DOHH2 (cell line): ENCODE measurements around the gene GBGT1.

ENCODE experiments used
- H3F3A ChIP-seq: fragments of 200-600 bp; sonication (generic), shearing (Covaris generic); 2 replicates; pipeline ENCODE4 v1.6.0; 2016; ENCODE audit warnings: antibody characterized with exemption, mild to moderate bottlenecking; ENCODE audit not compliant: control insufficient read depth, insufficient read depth
- H3K27ac ChIP-seq: fragments of 200-600 bp; sonication (generic); 2 replicates; pipeline ENCODE4 v1.5.1; 2014; ENCODE audit warnings: low read depth, mild to moderate bottlenecking, low read length, moderate library complexity
- H3K27me3 ChIP-seq: fragments of 200-600 bp; sonication (generic); 2 replicates; pipeline ENCODE4 v1.6.1; 2014; ENCODE audit warnings: mild to moderate bottlenecking, low read length, mixed read lengths; ENCODE audit not compliant: control insufficient read depth
- H3K36me3 ChIP-seq: fragments of 200-600 bp; sonication (generic); 2 replicates; pipeline ENCODE4 v1.6.1; 2014; ENCODE audit warnings: mild to moderate bottlenecking, low read length, moderate library complexity, mixed read lengths; ENCODE audit not compliant: control insufficient read depth
- H3K4me1 ChIP-seq: fragments of 200-600 bp; sonication (generic); 2 replicates; pipeline ENCODE4 v1.6.1; 2014; ENCODE audit warnings: mild to moderate bottlenecking, low read length, mixed read lengths; ENCODE audit not compliant: control insufficient read depth
- H3K4me2 ChIP-seq: fragments of 200-600 bp; sonication (generic); 2 replicates; pipeline ENCODE4 v1.6.0; 2014; ENCODE audit warnings: mild to moderate bottlenecking, low read length, moderate library complexity
- H3K4me3 ChIP-seq: fragments of 200-600 bp; sonication (generic); 2 replicates; pipeline ENCODE4 v1.5.1; 2014; ENCODE audit warnings: mild to moderate bottlenecking, low read length, mixed read lengths
- H3K79me2 ChIP-seq: fragments of 200-600 bp; sonication (generic); 2 replicates; pipeline ENCODE4 v1.6.1; 2014; ENCODE audit warnings: mild to moderate bottlenecking, low read length, mixed read lengths; ENCODE audit not compliant: control insufficient read depth
- H3K9me2 ChIP-seq: fragments of 200-600 bp; sonication (generic); replicated peaks from 2 replicates; pipeline ENCODE4 v1.6.1; 2014; ENCODE audit warnings: mild to moderate bottlenecking, low read length, mixed read lengths; ENCODE audit not compliant: control insufficient read depth
- H3K9me3 ChIP-seq: fragments of 200-600 bp; sonication (generic); 2 replicates; pipeline ENCODE4 v1.6.1; 2014; ENCODE audit warnings: antibody characterized with exemption, low read length, mixed read lengths; ENCODE audit not compliant: control insufficient read depth, insufficient read depth
- H4K20me1 ChIP-seq: fragments of 200-600 bp; sonication (generic); 2 replicates; pipeline ENCODE4 v1.6.0; 2014; ENCODE audit warnings: low read depth, mild to moderate bottlenecking, antibody characterized with exemption, low read length, moderate library complexity; ENCODE audit not compliant: control insufficient read depth, insufficient read depth
- EZH2phosphoT487 ChIP-seq: fragments of 200-600 bp; sonication (generic); IDR thresholded peaks from 2 replicates; pipeline ENCODE4 v1.6.1; 2017; ENCODE audit warnings: borderline replicate concordance, mild to moderate bottlenecking, antibody characterized with exemption, low read length, moderate library complexity, mixed read lengths
- TF ChIP-seq, protein P1 (sequence below): fragments of 200-600 bp; sonication (generic); IDR thresholded peaks from one replicate; pipeline ENCODE4 v1.5.1; 2014; ENCODE audit warnings: antibody characterized with exemption, mild to moderate bottlenecking, low read depth, low read length; ENCODE audit not compliant: poor library complexity, severe bottlenecking

Gene GBGT1

GRCh38 chr9:133117271-133118178 lies 46.2 kb downstream of the GBGT1 start:
- no peaks in the 10 kb centered on the region for H3K36me3 ChIP-seq
- peaks cover 44% of the 10 kb centered on the region for H3K79me2 ChIP-seq
- peaks cover 26% of the 10 kb centered on the region for H4K20me1 ChIP-seq
- peaks cover 5% of the 10 kb centered on the region; the same call in 1 of the 2 replicates for H3F3A ChIP-seq
- no peaks in the 10 kb centered on the region for H3K9me3 ChIP-seq
- H3K4me1 ChIP-seq, result peaks cover 36% of the 10 kb centered on the region
- H3K9me2 ChIP-seq, result no peaks in the 10 kb centered on the region
- no peak overlapping the region for H3K4me3 ChIP-seq
- H3K4me2 ChIP-seq, result no peak overlapping the region
- TF ChIP-seq EZH2phosphoT487, result no peak
- TF ChIP-seq, protein P1, sequence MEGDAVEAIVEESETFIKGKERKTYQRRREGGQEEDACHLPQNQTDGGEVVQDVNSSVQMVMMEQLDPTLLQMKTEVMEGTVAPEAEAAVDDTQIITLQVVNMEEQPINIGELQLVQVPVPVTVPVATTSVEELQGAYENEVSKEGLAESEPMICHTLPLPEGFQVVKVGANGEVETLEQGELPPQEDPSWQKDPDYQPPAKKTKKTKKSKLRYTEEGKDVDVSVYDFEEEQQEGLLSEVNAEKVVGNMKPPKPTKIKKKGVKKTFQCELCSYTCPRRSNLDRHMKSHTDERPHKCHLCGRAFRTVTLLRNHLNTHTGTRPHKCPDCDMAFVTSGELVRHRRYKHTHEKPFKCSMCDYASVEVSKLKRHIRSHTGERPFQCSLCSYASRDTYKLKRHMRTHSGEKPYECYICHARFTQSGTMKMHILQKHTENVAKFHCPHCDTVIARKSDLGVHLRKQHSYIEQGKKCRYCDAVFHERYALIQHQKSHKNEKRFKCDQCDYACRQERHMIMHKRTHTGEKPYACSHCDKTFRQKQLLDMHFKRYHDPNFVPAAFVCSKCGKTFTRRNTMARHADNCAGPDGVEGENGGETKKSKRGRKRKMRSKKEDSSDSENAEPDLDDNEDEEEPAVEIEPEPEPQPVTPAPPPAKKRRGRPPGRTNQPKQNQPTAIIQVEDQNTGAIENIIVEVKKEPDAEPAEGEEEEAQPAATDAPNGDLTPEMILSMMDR, result no peak
- no peak overlapping the region for H3K27ac ChIP-seq
- H3K27me3 ChIP-seq, result no peaks in the 10 kb centered on the region

GRCh38 chr9:133116346-133117231 lies 47.1 kb downstream of the GBGT1 start:
- Histone ChIP-seq H3K27me3 (no peaks in the 10 kb centered on the region), H3K79me2 (peaks cover 44% of the 10 kb centered on the region), H3K9me2 (no peaks in the 10 kb centered on the region), H3K9me3 (no peaks in the 10 kb centered on the region), H3K4me1 (peaks cover 28% of the 10 kb centered on the region), H3K4me2 (no peak overlapping the region), H3F3A (peaks cover under 1% of the 10 kb centered on the region; the same call in 1 of the 2 replicates), H4K20me1 (peaks cover 26% of the 10 kb centered on the region), H3K4me3 (no peak overlapping the region), H3K36me3 (no peaks in the 10 kb centered on the region; the same call in 1 of the 2 replicates), H3K27ac (no peak overlapping the region)
- TF ChIP-seq, protein P1, result no peak
- no peak for TF ChIP-seq EZH2phosphoT487

DNA sequence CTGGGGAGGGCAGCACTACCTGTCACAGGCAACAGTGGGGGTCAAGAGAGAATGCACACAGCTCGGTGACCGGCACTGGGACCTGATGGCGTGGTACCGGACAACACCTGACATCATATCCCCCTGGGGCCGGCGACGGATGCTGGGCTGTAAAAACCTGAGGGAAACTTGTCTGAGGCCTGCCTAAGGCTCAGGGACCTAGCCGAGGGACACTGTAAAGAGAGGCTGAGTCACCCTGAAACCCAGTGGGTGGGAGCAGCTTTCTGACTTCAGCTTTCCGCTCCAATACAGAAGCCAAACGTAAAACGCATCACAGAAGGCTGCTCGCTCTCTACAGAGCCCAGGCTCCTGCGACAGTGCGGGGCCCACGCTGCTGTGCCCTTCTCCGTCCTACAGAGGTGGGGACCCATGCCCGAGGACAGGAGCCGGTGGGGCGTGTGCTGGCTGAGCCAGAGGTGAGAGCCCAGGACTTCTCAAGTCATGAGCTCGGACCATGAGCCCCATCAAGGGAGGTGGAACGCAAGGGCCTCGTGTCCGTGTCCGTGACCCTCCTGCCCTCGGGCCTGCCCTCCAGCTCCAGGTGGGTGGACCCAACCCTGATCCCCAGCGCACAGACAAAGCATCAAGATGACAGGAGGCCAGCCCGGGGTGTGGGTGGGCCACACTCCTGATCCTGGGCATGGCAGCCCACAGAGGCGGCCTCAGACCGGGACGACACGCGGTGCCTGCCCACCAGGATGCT lies 47.9 kb downstream of the GBGT1 start:
- H3F3A ChIP-seq, result no peaks in the 10 kb centered on the region; the same call in 1 of the 2 replicates
- H3K9me2 ChIP-seq, result no peaks in the 10 kb centered on the region
- H3K4me2 ChIP-seq, result no peak overlapping the region
- H4K20me1 ChIP-seq, result peaks cover 25% of the 10 kb centered on the region
- peaks cover 24% of the 10 kb centered on the region for H3K4me1 ChIP-seq
- no peaks in the 10 kb centered on the region; the same call in 1 of the 2 replicates for H3K36me3 ChIP-seq
- no peak overlapping the region for H3K27ac ChIP-seq
- H3K27me3 ChIP-seq, result no peaks in the 10 kb centered on the region
- peaks cover 44% of the 10 kb centered on the region for H3K79me2 ChIP-seq
- no peak overlapping the region for H3K4me3 ChIP-seq
- TF ChIP-seq EZH2phosphoT487, result no peak
- TF ChIP-seq, protein P1, result no peak
- H3K9me3 ChIP-seq, result no peaks in the 10 kb centered on the region
